Bronchial epithelial cell (primary cell): ENCODE measurements around the gene DZIP1. TPM values are rescaled to one million over a fixed set of nuclear protein-coding genes. Genes with fewer than 3 reads are reported as not detected.
A peak's percentile ranks its signal among the peaks of the same experiment; 100 is the strongest.
"Not testable (repeated sequence)": the region's sequence is repeated elsewhere in the genome, so short reads cannot be mapped to it uniquely, and the experiment has no call there.

ENCODE experiments used
- DNase-seq: peaks from one replicate; pipeline ENCODE4 v3.0.0-alpha.2; 2010; ENCODE audit warnings: low read depth
- FAIRE-seq: peaks from 2 replicates; lab custom pipeline; 2011; peaks lifted over from hg19 to GRCh38; lab: Jason Lieb, UNC
- H3K27me3 ChIP-seq: 2 replicates; pipeline ENCODE4 v1.5.1; 2011; ENCODE audit warnings: low read length; ENCODE audit not compliant: control insufficient read depth, insufficient read depth
- H3K36me3 ChIP-seq: 2 replicates; pipeline ENCODE4 v1.5.1; 2011; ENCODE audit warnings: low read length; ENCODE audit not compliant: control insufficient read depth, insufficient read depth
- H3K4me3 ChIP-seq: 2 replicates; pipeline ENCODE4 v1.5.1; 2011; ENCODE audit warnings: mild to moderate bottlenecking, low read depth, low read length, control low read depth
- CTCF ChIP-seq: IDR thresholded peaks from 2 replicates; pipeline ENCODE4 v1.5.1; 2011; ENCODE audit warnings: mild to moderate bottlenecking, moderate library complexity, low read length, control low read depth, inconsistent platforms; ENCODE audit not compliant: insufficient read depth, severe bottlenecking
- total RNA-seq: library from RNA; depleted of rRNA; stranded (reverse); fragments of >200 nt; gene quantifications from 2 replicates; pipeline ENCODE4 v1.2.1, GENCODE V29; 2014

Gene DZIP1
- total RNA-seq, 1 donor from 2014 or later = 0.79 TPM

GRCh38 chr13:95573221-95573620 lies 71.3 kb downstream of the DZIP1 start:
- DNase-seq = peak; percentile 88
- H3K36me3 ChIP-seq = no peaks in the 10 kb centered on the region
- H3K27me3 ChIP-seq = peaks cover 3% of the 10 kb centered on the region
- no peak for FAIRE-seq
- H3K4me3 ChIP-seq = no peak overlapping the region
- no peak for TF ChIP-seq CTCF

GRCh38 chr13:95571941-95572340 lies 72.6 kb downstream of the DZIP1 start:
- Histone ChIP-seq H3K4me3 (no peak overlapping the region), H3K36me3 (no peaks in the 10 kb centered on the region), H3K27me3 (peaks cover 3% of the 10 kb centered on the region)
- TF ChIP-seq CTCF = no peak
- DNase-seq (no peak), FAIRE-seq (no peak)

GRCh38 chr13:95570016-95570415 lies 74.5 kb downstream of the DZIP1 start:
- Histone ChIP-seq H3K36me3 (no peaks in the 10 kb centered on the region), H3K27me3 (peaks cover 3% of the 10 kb centered on the region), H3K4me3 (no peak overlapping the region)
- no peak for DNase-seq
- FAIRE-seq = peak; percentile 13
- TF ChIP-seq CTCF = no peak

- Histone ChIP-seq H3K27me3 (peaks cover 3% of the 10 kb centered on the region), H3K4me3 (no peak overlapping the region), H3K36me3 (no peaks in the 10 kb centered on the region)
- FAIRE-seq = no peak
- no peak for TF ChIP-seq CTCF
- DNase-seq = no peak
Observed at GRCh38 chr13:95568131-95568530, 76.4 kb downstream of the DZIP1 start.

GRCh38 chr13:95565758-95566157 lies 78.7 kb downstream of the DZIP1 start:
- not testable (repeated sequence) for H3K36me3 ChIP-seq, FAIRE-seq, DNase-seq, H3K4me3 ChIP-seq, H3K27me3 ChIP-seq

GRCh38 chr13:95564733-95565291 lies 79.7 kb downstream of the DZIP1 start:
- peak; percentile 89 for DNase-seq
- no peak for TF ChIP-seq CTCF
- H3K4me3 ChIP-seq = no peak overlapping the region
- no peak for FAIRE-seq
- H3K36me3 ChIP-seq = no peaks in the 10 kb centered on the region
- H3K27me3 ChIP-seq = peaks cover 3% of the 10 kb centered on the region
